Parathyroid adenoma (tissue), 2 donors: ENCODE results near the gene PARVB.

Source experiments
- H2AFZ ChIP-seq: fragments of 300-600 bp; sonication (generic); one replicate; pipeline ENCODE4 v1.7.0; 2017; ENCODE audit warnings: antibody characterized with exemption, mild to moderate bottlenecking
- H3K27ac ChIP-seq: fragments of 300-600 bp; sonication (generic); one replicate; pipeline ENCODE4 v1.7.0; 2017
- H3K27me3 ChIP-seq: fragments of 300-600 bp; sonication (generic); one replicate; pipeline ENCODE4 v1.7.0; 2017; ENCODE audit warnings: low read length; ENCODE audit not compliant: control insufficient read depth, insufficient read depth
- H3K36me3 ChIP-seq: fragments of 300-600 bp; sonication (generic); one replicate; pipeline ENCODE4 v1.7.0; 2017; ENCODE audit warnings: low read length; ENCODE audit not compliant: control insufficient read depth, insufficient read depth
- H3K4me1 ChIP-seq: fragments of 300-600 bp; sonication (generic); one replicate; pipeline ENCODE4 v1.7.0; 2017; ENCODE audit warnings: control low read depth
- H3K4me2 ChIP-seq: fragments of 300-600 bp; sonication (generic); one replicate; pipeline ENCODE4 v1.7.0; 2017; ENCODE audit warnings: low read length
- H3K4me3 ChIP-seq: fragments of 300-600 bp; sonication (generic); one replicate; pipeline ENCODE4 v1.7.0; 2017; ENCODE audit warnings: low read depth, low read length
- H3K79me2 ChIP-seq: fragments of 300-600 bp; sonication (generic); one replicate; pipeline ENCODE4 v1.7.0; 2017; ENCODE audit warnings: control low read depth
- H3K9ac ChIP-seq: fragments of 300-600 bp; sonication (generic); one replicate; pipeline ENCODE4 v1.7.0; 2017; ENCODE audit warnings: mild to moderate bottlenecking
- H3K9me3 ChIP-seq: fragments of 300-600 bp; sonication (generic); one replicate; pipeline ENCODE4 v1.7.0; 2017; ENCODE audit warnings: low read length; ENCODE audit not compliant: control insufficient read depth
- TF ChIP-seq, protein P1 (sequence below): fragments of 300-600 bp; sonication (generic); IDR thresholded peaks from one replicate; pipeline ENCODE4 v1.7.0; 2017; ENCODE audit warnings: antibody characterized with exemption, mild to moderate bottlenecking
- donor health status: primary hyperparathyroidism.

Gene PARVB

GRCh38 chr22:44094751-44095302, 70.7 kb downstream of the PARVB start:
- Histone ChIP-seq H3K79me2 (no peaks in the 10 kb centered on the region), H3K27ac (no peak overlapping the region), H3K9me3 (no peaks in the 10 kb centered on the region), H3K36me3 (no peaks in the 10 kb centered on the region), H3K4me1 (no peaks in the 10 kb centered on the region), H3K4me2 (no peak overlapping the region), H3K4me3 (no peak overlapping the region), H3K27me3 (no peaks in the 10 kb centered on the region), H3K9ac (no peak overlapping the region), H2AFZ (no peak overlapping the region)
- TF ChIP-seq, protein P1, sequence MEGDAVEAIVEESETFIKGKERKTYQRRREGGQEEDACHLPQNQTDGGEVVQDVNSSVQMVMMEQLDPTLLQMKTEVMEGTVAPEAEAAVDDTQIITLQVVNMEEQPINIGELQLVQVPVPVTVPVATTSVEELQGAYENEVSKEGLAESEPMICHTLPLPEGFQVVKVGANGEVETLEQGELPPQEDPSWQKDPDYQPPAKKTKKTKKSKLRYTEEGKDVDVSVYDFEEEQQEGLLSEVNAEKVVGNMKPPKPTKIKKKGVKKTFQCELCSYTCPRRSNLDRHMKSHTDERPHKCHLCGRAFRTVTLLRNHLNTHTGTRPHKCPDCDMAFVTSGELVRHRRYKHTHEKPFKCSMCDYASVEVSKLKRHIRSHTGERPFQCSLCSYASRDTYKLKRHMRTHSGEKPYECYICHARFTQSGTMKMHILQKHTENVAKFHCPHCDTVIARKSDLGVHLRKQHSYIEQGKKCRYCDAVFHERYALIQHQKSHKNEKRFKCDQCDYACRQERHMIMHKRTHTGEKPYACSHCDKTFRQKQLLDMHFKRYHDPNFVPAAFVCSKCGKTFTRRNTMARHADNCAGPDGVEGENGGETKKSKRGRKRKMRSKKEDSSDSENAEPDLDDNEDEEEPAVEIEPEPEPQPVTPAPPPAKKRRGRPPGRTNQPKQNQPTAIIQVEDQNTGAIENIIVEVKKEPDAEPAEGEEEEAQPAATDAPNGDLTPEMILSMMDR: no peak

- Histone ChIP-seq H3K36me3 (no peaks in the 10 kb centered on the region), H3K4me1 (no peaks in the 10 kb centered on the region), H3K27ac (no peak overlapping the region), H3K4me2 (no peak overlapping the region), H3K79me2 (no peaks in the 10 kb centered on the region), H2AFZ (no peak overlapping the region), H3K9ac (no peak overlapping the region), H3K4me3 (no peak overlapping the region), H3K9me3 (no peaks in the 10 kb centered on the region), H3K27me3 (no peaks in the 10 kb centered on the region)
- TF ChIP-seq, protein P1: no peak
These were observed 72.6 kb downstream of the PARVB start for GRCh38 chr22:44096736-44097135.

DNA sequence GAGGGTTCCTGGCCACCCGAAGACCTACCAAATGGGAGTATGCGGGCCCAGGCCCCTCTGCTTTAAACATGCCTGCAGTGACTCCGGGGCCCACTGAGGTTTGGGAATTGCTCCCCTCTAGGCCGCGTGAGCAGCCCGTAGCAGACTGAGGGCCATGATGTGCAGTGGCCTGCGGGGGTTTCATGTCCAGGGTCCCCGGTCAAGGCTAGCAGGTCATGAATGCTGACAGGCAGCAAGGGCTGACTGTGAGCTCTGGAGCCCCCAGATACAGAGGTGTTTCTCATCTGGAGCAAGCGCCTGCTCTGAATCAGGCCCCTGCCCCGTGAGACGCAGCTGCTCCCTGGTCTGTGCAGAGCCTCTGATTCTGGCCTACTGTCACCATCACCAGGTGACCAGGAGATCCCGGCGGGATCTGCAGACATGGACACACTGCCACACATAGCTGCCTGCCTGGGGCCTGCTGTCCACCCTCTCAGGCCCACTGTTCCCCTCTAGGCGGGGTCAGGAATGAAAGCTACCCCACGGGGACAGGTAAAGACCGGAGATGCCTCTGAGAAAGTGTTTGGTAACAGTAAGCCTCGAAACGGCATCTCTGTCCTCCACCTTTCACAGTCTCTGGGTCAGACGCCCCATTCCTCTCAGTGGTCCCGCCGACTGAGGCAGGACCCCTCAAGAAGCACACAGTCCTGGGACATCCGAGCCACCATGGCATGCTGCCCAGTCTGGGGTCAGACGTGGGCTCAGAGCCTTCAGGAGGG, 73.3 kb downstream of the PARVB start:
- TF ChIP-seq, protein P1: no peak
- Histone ChIP-seq H3K9ac (no peak overlapping the region), H3K27me3 (no peaks in the 10 kb centered on the region), H3K9me3 (no peaks in the 10 kb centered on the region), H2AFZ (no peak overlapping the region), H3K4me3 (no peak overlapping the region), H3K36me3 (no peaks in the 10 kb centered on the region), H3K27ac (no peak overlapping the region), H3K79me2 (no peaks in the 10 kb centered on the region), H3K4me2 (no peak overlapping the region), H3K4me1 (no peaks in the 10 kb centered on the region)

DNA sequence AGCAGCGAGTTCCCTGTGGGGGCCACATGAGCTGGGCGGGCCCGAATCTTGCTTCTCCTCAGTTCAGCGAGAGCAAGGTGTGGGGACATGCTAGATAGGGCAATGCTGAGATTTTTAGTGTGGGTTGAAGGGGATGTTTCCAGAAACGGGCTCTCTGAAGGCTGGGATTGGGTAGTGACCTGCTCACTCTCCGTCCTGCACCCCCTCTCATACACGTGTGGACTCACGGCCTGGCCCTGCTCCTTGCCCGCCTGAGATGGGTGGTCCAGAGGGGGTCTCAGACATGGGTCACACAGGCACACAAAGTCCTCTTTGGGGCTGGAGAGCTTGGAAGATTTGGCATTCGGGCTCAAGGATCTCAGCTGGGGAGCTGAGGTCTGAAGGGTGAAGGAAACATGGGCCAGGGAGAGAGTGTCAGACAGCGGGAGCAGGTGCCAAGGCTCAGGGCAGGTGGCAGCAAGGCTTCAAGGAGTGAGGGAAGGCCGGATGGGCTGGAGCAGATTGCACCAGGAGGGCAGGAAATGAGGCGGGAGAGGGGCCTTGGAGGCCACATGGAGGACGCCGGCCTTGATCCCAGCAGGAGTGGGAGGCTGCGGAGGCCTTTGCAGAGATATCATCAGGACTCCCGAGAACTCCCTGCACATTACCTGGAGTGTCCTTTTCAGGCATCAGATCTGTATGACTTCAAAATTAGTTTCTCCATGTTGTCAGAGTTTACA, 74.1 kb downstream of the PARVB start:
- Histone ChIP-seq H3K9me3 (no peaks in the 10 kb centered on the region), H3K27ac (no peak overlapping the region), H3K4me3 (no peak overlapping the region), H3K79me2 (no peaks in the 10 kb centered on the region), H3K4me1 (no peaks in the 10 kb centered on the region), H3K9ac (no peak overlapping the region), H3K27me3 (no peaks in the 10 kb centered on the region), H3K4me2 (no peak overlapping the region), H2AFZ (no peak overlapping the region), H3K36me3 (no peaks in the 10 kb centered on the region)
- TF ChIP-seq, protein P1: no peak
